H1 (cell line): ENCODE results near the gene RNF149. TPM values are rescaled to one million over a fixed set of nuclear protein-coding genes. Genes with fewer than 3 reads are reported as not detected.

Experiments used
- ASH2L ChIP-seq: fragments of 200-600, 300-600 bp; sonication (generic); IDR thresholded peaks from one replicate; pipeline ENCODE4 v1.7.1; 2017; ENCODE audit warnings: low read length
- BACH1 ChIP-seq: IDR thresholded peaks from 2 replicates; pipeline ENCODE4 v1.6.1; 2012; ENCODE audit warnings: low read length, improper control_type of control experiment
- SP1 ChIP-seq: IDR thresholded peaks from 2 replicates; pipeline ENCODE4 v1.6.1; 2011; ENCODE audit warnings: low read depth, low read length
- polyA plus RNA-seq, 7 experiments: library from polyadenylated mRNA; depleted of rRNA in 3 of 7; stranded (reverse) in 5 of 7; unstranded in 2 of 7; fragments of >200 nt in 5 of 7; fragments of 200-250 nt in 2 of 7; gene quantifications; 1 replicate in 5 of 7; 2 replicates in 1 of 7; 4 replicates in 1 of 7; pipeline versions ENCODE4 v1.2.1 to v1.2.3, GENCODE V29; 2011 to 2013; ENCODE audit warnings: missing spikeins in 2 of 7, mixed read lengths in 2 of 7
- total RNA-seq: library from RNA; stranded (reverse); fragmentation: NEBNext Ultra II Directional; extraction: Animal tissue kit (Norgen Biotek cat#: 25700); gene quantifications from 2 replicates; pipeline ENCODE4 v1.2.1, GENCODE V29; 2021

RNF149 gene
- total and polyA plus RNA-seq, 2 of the 8 experiments (the other 6 are each of a cell fraction or from before 2014, with no cell fraction given): 16.6 to 28.2 TPM

DNA sequence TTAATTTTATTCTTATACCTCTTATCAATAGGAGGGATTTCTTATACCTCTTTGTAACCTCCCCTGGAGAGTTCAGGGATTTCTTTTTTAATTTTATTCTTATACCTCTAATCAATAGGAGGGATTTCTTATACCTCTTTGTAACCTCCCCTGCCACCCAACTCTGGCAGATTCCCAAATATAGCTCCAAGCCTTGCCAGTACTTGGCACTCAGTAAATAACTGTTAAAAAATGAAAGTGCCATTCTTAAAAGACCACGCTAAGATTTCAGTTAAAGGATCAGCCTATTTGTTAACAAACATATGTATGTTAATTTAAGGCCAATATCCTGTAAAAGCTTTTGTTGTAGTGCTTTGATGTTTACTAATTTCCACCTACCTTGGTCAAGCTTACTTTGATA lies 4.8 kb downstream of the RNF149 start (continued):
- no peak for TF ChIP-seq SP1
- no peak for TF ChIP-seq BACH1
- TF ChIP-seq ASH2L: no peak
